HG02938 (cell line): Measurements from ENCODE around the gene GATD1.

Source experiments
- ATAC-seq: cut with Tn5 transposase; IDR thresholded peaks from one replicate; pipeline ENCODE4 v1.9.1; 2021; ENCODE audit warnings: mild to moderate bottlenecking, moderate library complexity; ENCODE audit not compliant: unreplicated experiment

Gene GATD1, protein sequence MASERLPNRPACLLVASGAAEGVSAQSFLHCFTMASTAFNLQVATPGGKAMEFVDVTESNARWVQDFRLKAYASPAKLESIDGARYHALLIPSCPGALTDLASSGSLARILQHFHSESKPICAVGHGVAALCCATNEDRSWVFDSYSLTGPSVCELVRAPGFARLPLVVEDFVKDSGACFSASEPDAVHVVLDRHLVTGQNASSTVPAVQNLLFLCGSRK

DNA sequence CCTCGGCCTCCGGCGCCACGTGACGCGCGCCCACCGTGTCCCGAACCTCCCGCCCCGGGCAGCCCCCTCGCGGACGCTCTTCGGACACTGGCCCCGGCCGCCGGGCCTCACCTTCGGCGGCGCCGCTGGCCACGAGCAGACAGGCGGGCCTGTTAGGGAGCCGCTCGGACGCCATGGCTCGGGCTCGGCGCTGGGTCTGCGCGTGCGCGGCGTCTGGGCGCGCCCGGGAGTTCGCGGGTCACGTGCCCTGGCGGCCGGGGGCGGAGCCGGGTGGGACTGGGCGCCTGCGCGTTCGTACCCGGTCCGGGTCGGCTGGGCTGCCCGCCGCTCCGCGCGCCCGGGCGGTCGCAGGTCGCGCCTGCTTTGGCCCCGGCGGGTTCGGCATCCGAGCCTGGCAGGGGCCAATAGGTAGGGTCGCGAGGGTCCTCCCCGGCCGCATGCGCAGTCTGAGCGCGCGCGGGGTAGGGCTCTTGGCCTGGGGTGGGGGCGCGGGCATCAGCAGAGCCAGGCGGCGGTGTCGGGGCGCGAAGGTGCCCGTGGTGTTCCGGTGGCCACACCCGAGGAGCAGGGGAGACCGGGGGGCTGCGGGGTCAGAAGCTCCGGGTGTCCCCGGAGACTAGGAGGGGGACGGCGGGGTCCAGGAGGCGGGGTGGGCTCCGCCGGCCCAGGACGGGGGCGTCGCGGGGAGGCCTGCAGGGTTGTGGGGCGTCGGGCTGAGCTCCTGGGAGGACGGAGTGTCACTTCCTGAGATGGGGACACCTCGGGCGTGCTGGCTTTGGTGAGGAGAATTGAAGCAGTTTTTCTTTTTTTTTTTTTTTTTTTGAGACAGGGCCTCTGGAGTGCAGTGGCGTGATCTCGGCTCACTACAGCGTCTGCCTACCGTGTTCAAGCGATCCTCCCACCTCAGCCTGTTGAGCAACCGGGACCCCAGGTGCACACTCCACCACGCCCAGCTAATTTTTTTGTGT, at the start of gene GATD1:
Gene GATD1, minus strand, starts transcription at position 200 of the 968 bp plus-strand sequence. Its CDS starts 25 bp downstream, at position 175.
- peak; percentile 40 for ATAC-seq

DNA sequence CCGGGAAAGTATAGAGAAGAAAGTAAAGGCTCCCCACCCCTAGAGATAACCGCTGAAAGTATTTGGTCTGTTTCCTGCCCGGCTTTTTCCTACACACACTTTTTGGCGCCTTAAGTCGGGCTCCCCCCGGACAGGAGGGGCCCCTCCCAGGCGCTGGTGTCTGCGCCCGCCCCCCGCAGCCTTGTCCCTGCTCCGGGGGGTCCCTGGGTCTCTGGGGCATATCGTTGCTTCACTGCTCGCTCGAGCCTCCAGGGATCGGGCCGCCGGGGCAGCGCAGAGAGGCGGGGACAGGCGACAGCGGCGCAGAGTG, 49.5 kb upstream of the GATD1 start:
- ATAC-seq: no peak

DNA sequence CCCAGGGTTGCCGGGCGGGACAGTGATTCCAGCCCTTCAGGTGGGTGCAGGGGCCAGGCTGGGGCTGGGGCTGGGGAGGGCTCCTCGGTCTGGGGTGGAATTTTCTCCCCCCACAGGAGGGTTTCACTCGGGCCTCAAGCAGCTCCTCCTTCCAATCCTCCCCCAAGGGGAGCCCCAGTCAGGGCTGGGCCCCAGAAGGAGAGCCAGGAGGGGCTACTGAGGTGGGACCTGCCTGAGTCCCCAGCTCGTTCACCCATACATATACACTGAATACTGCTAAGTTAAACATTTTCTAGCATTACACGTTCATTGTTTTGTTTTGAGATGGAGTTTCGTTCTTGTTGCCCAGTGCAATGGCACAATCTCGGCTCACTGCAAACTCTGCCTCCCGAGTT, 48.9 kb upstream of the GATD1 start:
- ATAC-seq: no peak

DNA sequence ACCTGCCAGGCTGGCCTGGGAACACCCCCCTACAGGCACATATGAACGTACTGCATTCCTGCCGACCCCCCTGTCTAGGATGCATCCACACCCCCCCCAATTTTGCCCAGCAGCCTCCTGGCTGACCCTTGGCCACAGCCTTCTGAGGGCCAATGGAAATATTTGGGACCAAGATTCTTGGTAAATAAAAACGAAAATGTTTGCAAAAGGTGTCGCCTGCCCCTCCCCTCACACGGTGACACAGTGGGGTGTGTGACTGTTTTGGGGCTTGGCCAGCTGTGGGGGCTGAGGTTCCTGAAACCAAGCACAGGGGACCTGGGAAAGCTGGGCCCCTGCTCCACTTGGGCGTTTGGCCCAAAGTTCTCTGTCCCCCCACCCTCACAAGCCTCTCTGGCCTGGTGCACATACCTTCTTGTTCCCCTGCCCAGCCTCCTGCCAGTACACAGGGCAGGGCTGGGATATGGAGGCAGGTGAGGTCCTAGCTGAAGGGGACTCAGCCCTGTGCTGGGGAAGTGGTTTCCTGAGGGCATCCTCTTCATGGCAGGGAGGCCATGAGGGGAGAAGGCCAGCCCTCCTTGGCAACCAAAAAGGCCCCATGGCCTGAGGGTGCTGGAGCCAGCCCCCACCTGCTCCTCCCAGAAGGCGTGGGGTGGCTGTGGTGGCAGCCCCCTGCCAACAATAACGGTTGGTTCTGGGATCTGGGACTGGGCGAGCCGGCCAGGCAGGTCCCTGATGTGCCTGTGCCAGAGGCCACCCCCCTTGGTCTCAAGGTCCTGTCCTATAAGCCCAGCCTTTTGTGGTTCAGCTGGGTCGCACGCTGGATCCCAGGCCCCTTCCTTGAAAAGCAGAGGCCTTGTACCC, 48.3 kb upstream of the GATD1 start:
- no peak for ATAC-seq

DNA sequence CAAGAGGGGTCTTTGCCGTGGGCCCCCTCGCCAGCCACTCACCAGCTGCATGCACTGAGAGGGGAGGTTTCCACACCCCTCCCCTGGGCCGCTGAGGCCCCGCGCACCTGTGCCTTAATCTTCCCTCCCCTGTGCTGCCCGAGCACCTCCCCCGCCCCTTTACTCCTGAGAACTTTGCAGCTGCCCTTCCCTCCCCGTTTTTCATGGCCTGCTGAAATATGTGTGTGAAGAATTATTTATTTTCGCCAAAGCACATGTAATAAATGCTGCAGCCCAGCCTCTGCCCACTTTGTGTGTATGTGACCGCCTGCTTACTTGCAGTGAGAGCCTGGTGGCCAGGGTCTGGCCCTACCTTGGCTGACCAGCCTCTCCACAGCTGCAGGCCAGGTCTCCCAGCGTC, 47.7 kb upstream of the GATD1 start:
- no peak for ATAC-seq

DNA sequence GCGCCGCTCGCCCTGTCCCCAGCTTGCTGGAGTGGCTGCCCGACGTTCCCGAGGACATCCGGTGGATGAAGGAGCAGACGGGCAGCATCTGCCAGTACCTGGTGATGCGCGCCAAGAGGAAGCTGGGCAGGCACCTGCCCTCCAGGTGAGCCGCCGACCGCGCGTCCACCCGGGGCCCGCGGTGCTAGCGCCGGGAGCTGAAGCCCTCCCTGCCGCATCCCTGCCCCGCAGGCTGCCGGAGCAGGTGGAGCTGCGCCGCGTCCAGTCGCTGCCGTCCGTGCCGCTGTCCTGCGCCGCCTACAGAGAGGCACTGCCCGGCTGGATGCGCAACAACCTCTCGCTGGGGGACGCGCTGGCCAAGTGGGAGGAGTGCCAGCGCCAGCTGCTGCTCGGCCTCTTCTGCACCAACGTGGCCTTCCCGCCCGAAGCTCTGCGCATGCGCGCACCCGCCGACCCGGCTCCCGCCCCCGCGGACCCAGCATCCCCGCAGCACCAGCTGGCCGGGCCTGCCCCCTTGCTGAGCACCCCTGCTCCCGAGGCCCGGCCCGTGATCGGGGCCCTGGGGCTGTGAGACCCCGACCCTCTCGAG, 47.1 kb upstream of the GATD1 start:
- ATAC-seq: no peak

DNA sequence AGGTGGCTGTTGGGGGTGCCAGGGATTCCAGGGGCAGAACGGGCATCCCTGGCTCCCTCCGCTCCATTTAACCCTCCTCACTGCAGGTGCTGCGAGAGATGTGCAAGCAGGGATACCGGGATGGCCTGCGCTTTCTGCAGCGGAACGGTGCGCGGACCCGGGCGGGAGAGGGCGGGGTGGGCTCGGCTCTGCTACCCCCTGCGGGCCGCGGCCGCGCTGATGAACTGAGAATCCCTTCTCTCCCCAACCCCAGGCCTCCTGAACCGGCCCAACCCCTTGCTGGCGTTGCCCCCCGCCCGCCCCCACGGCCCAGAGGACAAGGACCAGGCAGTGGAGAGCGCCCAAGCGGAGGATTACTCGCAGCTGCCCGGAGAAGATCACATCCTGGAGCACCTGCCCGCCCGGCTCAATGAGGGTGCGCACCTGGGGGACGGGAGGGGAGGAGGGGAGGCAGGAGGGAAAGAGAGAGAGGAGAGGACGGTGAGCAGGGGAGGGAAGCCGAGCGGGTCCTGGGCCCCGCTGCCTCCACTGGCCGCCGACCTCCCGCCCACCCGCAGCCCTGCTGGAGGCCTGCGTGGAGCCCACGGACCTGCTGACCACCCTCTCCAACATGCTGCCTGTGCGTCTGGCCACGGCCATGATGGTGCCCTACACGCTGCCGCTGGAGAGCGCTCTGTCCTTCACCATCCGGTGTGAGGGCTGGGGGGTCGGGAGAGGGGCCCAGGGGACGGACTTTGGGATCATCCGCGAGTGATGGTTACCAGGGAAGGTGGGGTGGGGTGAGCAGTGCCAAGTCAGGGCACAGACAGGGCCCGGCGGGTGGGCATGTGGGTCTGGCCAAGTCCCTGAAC, 46.4 kb upstream of the GATD1 start:
- ATAC-seq: no peak

DNA sequence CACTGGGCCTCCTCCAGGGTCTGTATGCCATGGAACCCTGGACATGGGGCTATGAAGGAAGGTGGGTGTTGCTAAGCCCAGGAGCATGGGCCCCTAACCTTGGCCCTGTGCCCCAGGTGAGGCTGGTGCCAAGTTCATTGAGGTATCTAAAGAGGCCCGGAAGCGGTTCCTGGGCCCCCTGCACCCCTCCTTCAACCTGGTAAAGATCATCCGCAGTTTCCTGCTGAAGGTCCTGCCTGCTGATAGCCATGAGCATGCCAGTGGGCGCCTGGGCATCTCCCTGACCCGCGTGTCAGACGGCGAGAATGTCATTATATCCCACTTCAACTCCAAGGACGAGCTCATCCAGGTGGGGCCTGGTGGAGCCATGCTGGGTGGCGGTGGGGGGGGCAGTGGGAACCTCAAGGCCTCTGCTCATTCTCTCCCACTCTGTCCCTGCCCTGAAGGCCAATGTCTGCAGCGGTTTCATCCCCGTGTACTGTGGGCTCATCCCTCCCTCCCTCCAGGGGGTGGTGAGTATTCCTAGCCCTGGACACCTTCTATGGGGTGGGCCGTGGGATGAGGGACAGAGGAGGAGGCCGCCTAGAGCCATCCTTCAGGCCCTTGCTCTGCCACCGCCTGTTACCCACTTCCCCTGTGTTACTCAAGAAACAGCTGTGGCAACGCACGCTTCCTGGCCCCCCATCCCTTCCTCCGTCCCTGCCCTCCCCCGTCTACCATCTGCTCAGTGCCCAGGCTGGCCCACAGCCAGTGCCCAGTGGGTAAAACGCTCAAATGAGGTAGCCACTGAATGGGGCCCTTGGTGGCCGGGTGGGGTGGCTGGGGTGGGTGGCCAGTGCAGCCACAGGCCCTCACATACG, 44.5 kb upstream of the GATD1 start:
- no peak for ATAC-seq

DNA sequence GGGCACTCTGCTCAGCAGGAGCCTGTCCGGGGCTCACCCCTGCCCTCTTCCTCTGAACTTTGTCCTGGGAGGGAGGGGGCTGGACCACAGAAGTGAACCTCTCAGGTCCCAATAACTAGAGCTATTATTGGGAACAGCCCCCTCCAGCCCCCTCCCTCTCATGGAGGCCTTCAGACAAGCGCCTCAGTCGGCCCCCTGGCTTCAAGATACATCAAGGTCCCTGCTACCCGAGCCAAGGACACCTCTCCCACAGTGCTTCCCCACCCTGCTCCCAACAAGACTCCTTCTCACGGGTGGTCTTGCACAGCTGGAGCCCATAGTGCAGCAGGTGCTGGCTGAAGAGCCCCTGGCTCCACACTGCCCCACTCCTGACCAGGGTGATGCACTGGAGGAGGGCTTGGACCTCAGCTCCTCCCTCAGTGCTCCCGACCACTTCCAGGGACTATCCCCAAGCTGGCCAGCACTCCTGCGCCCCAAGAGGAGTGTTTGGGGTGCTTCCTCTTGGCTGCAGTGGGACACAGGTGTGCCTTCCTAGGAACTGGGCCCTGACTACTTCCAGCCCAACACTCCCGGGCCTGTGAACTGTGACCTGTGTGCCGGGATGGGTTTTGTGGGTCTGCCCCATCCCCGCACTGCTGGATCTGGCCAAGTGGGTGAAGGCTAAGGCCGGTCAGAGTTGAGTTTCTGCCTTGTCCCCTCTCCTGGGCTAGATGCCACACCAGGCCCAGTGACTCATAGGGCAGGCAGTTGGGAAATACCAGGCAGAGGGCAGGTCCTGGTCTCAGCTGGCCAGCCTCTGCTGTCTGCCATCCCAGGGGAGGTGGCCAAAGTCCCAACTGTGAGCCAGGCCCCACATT, 43.6 kb upstream of the GATD1 start:
- no peak for ATAC-seq

DNA sequence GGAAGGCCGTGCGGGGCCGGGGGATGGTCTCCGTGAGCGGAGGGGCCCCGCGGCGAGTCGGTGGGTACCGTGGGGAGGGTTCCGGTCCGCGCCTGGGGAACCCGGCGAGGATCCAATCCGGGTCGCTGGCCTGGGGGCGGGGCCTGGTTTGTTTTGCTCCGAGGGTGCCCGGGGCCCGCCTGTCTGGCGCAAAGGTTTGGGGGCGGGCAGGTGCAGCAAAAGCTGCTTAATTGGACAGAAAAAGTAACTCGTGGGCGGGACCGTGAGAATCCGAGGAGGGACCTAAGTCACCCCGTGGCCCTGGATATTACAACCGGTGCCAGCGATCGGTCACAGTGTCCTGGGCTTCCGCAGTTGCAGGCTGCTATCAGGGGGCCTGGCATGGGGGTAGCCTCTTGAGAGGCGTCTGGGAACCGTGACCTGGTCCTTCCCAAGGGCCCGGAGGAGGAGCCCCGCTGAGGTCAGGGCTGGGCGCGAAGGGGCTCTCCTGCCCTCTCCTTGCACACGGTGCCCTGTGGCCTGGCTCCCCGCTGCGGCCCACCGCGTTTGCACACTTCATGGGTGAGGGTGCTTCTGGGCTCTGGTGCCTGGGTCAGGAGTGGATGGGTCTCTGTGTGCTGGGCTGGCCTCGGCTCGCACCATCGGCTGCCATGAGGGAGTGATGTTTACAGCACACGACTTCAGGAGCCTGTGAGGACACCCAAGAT, 42.8 kb upstream of the GATD1 start:
- ATAC-seq: peak; percentile 56

DNA sequence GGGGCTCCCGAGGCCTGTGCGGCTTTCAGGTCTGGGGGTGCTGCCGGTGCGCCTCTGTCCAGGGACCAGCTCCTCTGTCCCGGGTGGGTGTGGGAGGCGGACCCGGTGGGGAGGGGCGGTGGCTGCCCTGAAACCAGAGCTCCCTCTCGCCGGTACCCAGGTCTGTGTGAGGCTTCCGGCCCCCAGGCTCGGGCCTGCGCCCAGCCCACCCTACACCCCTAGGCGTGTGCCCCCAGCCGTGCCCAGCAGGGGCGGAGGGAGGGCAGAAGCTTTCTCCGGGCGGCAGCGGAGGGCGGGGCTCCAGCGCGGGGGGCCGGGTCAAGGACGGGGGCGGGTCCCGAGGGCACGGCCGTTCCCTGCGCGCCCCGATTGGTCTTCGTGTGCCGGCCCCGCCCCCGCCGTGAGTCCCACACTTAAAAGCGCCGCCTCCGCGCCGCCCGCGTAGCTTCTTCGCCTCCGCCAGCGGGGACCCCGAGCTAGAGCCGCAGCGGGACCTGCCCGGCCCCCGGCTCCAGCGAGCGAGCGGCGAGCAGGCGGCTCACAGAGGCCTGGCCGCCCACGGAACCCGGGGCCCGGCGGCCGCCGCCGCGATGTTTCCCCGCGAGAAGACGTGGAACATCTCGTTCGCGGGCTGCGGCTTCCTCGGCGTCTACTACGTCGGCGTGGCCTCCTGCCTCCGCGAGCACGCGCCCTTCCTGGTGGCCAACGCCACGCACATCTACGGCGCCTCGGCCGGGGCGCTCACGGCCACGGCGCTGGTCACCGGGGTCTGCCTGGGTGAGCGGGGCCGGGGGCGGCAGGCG, 42.0 kb upstream of the GATD1 start:
- ATAC-seq: peak; percentile 43

DNA sequence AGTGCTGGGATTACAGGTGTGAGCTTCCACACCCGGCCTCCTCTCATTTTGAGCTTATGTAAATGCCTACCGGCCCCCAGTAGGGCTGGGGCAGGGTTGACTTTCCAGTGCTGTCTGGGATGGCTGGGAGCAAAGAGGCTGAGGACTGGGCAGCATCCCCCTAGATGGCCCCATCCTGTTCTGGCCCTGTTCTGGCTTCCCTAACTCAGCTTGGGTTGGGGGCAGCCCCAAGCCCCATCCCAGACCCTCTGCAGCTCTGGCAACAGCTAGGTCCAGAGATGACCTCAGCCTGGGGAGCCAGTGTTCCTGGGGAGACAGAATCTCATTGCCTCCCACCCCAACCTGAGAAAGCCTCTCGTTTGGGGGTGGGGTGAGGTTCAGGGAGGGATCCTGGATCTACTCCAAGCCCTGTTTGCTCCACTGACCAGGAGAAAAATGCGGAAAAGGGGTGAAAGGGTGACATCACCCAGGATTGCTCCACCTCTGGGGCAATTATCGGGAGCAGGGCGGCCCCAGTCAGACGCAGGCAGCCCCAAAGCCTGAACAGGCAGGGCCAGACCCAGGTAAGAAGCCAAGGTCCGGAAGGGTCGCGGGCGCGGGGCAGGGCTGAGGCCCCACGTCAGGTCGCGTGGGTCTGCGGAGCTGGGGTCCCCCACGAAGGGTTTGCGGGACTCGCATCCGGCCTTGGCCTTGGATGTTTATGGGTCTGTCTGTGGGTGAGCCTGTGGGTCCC, 41.3 kb upstream of the GATD1 start, which contains the start of gene PNPLA2:
Gene PNPLA2, plus strand, starts transcription at position 519 of the 733 bp plus-strand sequence. CDS start 805 bp downstream, outside the sequence.
- ATAC-seq: no peak

DNA sequence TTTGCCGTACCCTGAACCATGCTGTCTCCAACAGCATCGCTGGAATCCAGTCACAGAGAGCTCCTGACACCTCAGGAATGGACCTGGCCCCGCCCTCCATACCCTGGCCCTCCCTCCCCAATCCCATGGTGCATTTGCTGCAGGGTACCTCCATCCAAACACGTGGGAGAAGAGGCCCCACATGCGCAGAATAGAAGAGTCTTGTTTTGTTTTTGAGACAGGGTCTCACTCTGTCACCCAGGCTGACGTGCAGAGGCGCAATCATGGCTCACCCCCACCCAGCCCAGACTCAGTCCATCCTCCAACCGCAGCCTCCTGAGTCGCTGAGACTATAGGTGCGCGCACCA, 39.1 kb upstream of the GATD1 start:
- no peak for ATAC-seq

DNA sequence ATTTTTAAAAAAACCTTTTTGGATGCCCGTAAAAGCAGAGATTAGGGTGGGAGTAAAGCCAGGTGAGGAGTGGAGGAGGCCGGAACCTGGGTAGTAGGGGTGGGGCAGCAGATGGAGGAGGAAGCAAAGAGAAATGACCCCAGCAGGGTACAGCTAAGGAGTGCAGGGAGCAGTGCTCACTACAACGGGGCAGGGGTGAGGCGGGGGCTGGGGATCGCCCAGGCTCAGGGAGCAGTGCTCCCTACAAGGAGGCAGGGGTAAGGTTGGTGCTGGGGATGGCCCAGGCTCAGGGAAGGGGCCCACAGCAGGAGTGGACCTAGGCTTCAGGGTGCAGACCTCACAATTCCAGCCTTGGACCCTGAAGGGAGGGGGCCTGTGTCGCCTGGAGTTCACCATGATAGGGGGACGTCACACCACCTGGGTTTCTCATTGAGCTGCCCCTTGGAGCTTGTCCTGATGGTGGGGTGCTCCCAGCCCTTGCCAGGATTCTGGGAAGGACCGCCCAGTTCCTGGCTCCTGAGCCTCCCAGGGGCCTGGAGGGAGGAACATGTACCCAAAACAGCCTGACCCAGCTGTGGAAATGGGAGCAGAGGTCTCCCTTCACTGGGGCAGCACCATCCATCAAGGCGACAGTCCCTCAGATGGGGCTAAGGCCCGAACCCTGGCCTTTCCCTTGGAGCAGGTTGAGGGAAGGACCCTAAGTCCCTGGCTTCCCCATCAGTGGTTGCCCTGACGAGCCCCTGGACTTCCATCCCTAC, 38.6 kb upstream of the GATD1 start:
- ATAC-seq: no peak

DNA sequence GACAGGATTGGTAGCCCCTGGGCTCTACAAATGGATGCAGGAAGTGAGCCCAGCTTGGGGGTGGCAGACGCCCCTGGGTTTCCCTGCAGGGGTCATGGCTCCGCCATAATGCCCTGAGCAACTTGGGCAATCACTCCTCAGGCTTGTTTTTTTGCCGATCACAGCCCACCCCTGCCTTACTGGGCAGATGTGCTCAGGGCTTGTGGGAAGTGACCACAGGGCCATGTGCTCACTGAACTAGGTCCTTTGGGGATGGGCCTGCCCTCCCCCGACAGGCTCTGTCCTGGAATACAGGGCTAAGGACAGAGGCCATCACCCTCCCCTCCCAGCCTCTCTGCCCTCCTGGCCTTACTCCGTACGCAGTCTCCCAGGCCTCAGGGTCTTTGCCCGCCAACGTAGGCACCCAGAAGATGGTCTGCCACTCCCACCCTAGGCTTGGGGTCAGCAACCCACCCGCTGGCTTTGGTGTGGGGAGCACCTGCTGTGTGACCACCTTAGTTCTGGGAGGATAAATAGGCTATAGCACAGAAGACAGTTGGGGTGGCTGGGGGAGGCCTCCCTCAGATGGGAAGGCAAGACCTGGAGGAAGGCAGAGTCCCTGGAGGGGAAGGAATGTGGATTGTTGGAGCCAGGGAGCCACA, 36.3 kb upstream of the GATD1 start:
- ATAC-seq: no peak
